ENCODE results near the gene MSH6. TPM values are rescaled to one million over a fixed set of nuclear protein-coding genes. Genes with fewer than 3 reads are reported as not detected.

Gene MSH6
- total and polyA plus RNA-seq, 2 donors from 2014 or later: 13.3 to 32.8 TPM

- Histone ChIP-seq H3K36me3 (ENCODE audit: control insufficient read depth in 2 of 3, insufficient read depth in 3 of 3, low read length in 3 of 3) (peaks cover 5 to 32% (median 14%) of the 10 kb centered on the region in 3 donors), H3K4me1 (ENCODE audit: control insufficient read depth in 2 of 3, insufficient read depth in 2 of 3, low read depth in 1 of 3, low read length in 3 of 3) (no peaks in the 10 kb centered on the region), H3K9me3 (ENCODE audit: control insufficient read depth in 2 of 3, insufficient read depth in 1 of 3, low read length in 3 of 3) (no peaks in the 10 kb centered on the region), H3K27me3 (ENCODE audit: control insufficient read depth, insufficient read depth, low read length) (no peaks in the 10 kb centered on the region), H3K27ac (ENCODE audit: low read depth in 2 of 2, low read length in 2 of 2) (no peak overlapping the region), H3K9ac (ENCODE audit: low read length in 3 of 3) (no peak overlapping the region), H3K4me3 (ENCODE audit: low read length in 3 of 3) (no peak overlapping the region)
- intact Hi-C loops (cut with DNase I): no loop called here
- FAIRE-seq (no peak), DNase-seq (no peak)
- TF ChIP-seq CTCF (IDR thresholded peaks at IDR 0.05; ENCODE audit: borderline replicate concordance, extremely low read depth, insufficient read depth): no peak
Observed at GRCh38 chr2:47811668-47812067, 28.7 kb downstream of the MSH6 start.

GRCh38 chr2:47815764-47816163 is 32.8 kb downstream of the MSH6 start:
- no peak overlapping the region for H3K27ac ChIP-seq (ENCODE audit: low read depth in 2 of 2, low read length in 2 of 2)
- TF ChIP-seq CTCF (IDR thresholded peaks at IDR 0.05; ENCODE audit: borderline replicate concordance, extremely low read depth, insufficient read depth): no peak
- FAIRE-seq (no peak), DNase-seq (no peak)
- H3K9ac ChIP-seq (ENCODE audit: low read length in 3 of 3): no peak overlapping the region
- H3K36me3 ChIP-seq (ENCODE audit: control insufficient read depth in 2 of 3, insufficient read depth in 3 of 3, low read length in 3 of 3): peaks cover 6 to 45% (median 25%) of the 10 kb centered on the region in 3 donors
- H3K4me1 ChIP-seq (ENCODE audit: control insufficient read depth in 2 of 3, insufficient read depth in 2 of 3, low read depth in 1 of 3, low read length in 3 of 3): no peaks in the 10 kb centered on the region
- intact Hi-C loops (cut with DNase I): no loop called here
- H3K9me3 ChIP-seq (ENCODE audit: control insufficient read depth in 2 of 3, insufficient read depth in 1 of 3, low read length in 3 of 3): no peaks in the 10 kb centered on the region
- H3K4me3 ChIP-seq (ENCODE audit: low read length in 3 of 3): no peak overlapping the region
- H3K27me3 ChIP-seq (ENCODE audit: control insufficient read depth, insufficient read depth, low read length): no peaks in the 10 kb centered on the region

GRCh38 chr2:47818777-47819176 is 35.8 kb downstream of the MSH6 start:
- Histone ChIP-seq H3K9ac (ENCODE audit: low read length in 3 of 3) (no peak overlapping the region), H3K9me3 (ENCODE audit: control insufficient read depth in 2 of 3, insufficient read depth in 1 of 3, low read length in 3 of 3) (no peaks in the 10 kb centered on the region), H3K4me1 (ENCODE audit: control insufficient read depth in 2 of 3, insufficient read depth in 2 of 3, low read depth in 1 of 3, low read length in 3 of 3) (no peaks in the 10 kb centered on the region), H3K36me3 (ENCODE audit: control insufficient read depth in 2 of 3, insufficient read depth in 3 of 3, low read length in 3 of 3) (peaks cover 7 to 42% (median 26%) of the 10 kb centered on the region in 3 donors), H3K4me3 (ENCODE audit: low read length in 3 of 3) (no peak overlapping the region), H3K27ac (ENCODE audit: low read depth in 2 of 2, low read length in 2 of 2) (no peak overlapping the region), H3K27me3 (ENCODE audit: control insufficient read depth, insufficient read depth, low read length) (no peaks in the 10 kb centered on the region)
- no peak for TF ChIP-seq CTCF (IDR thresholded peaks at IDR 0.05; ENCODE audit: borderline replicate concordance, extremely low read depth, insufficient read depth)
- DNase-seq (no peak), FAIRE-seq (no peak)
- intact Hi-C loops (cut with DNase I): no loop called here

GRCh38 chr2:47819834-47820233 is 36.9 kb downstream of the MSH6 start:
- Histone ChIP-seq H3K27me3 (ENCODE audit: control insufficient read depth, insufficient read depth, low read length) (no peaks in the 10 kb centered on the region), H3K27ac (ENCODE audit: low read depth in 2 of 2, low read length in 2 of 2) (no peak overlapping the region), H3K4me3 (ENCODE audit: low read length in 3 of 3) (no peak overlapping the region), H3K9ac (ENCODE audit: low read length in 3 of 3) (no peak overlapping the region), H3K9me3 (ENCODE audit: control insufficient read depth in 2 of 3, insufficient read depth in 1 of 3, low read length in 3 of 3) (no peaks in the 10 kb centered on the region), H3K4me1 (ENCODE audit: control insufficient read depth in 2 of 3, insufficient read depth in 2 of 3, low read depth in 1 of 3, low read length in 3 of 3) (no peaks in the 10 kb centered on the region), H3K36me3 (ENCODE audit: control insufficient read depth in 2 of 3, insufficient read depth in 3 of 3, low read length in 3 of 3) (peaks cover 8 to 42% (median 24%) of the 10 kb centered on the region in 3 donors)
- DNase-seq (no peak), FAIRE-seq (no peak)
- no peak for TF ChIP-seq CTCF (IDR thresholded peaks at IDR 0.05; ENCODE audit: borderline replicate concordance, extremely low read depth, insufficient read depth)
- intact Hi-C loops (cut with DNase I): no loop called here

Measured in kidney (tissue), 14 donors.